NCI-H526 treated with DMSO at 0.1 percent for 48 hours (cell line): ENCODE measurements around the gene ANKS3.

Source experiments
- DNase-seq: peaks from one replicate; lab custom pipeline; 2025; lab: John Stamatoyannopoulos, UW

The ANKS3 gene

GRCh38 chr16:4684763-4685162, 49.3 kb downstream of the ANKS3 start:
- DNase-seq: no peak

GRCh38 chr16:4684058-4684715, 49.9 kb downstream of the ANKS3 start:
- DNase-seq: no peak

GRCh38 chr16:4683255-4684057, 50.6 kb downstream of the ANKS3 start:
- DNase-seq: no peak

- DNase-seq: no peak
Measured at GRCh38 chr16:4682616-4683254, 51.3 kb downstream of the ANKS3 start.

- DNase-seq: no peak
Measured at GRCh38 chr16:4682084-4682591, 51.9 kb downstream of the ANKS3 start.

GRCh38 chr16:4681471-4682083, 52.5 kb downstream of the ANKS3 start:
- DNase-seq: no peak

GRCh38 chr16:4680673-4681470, 53.2 kb downstream of the ANKS3 start:
- DNase-seq: no peak

GRCh38 chr16:4679850-4680636, 54.0 kb downstream of the ANKS3 start:
- DNase-seq: no peak

- DNase-seq: no peak
Measured at GRCh38 chr16:4679156-4679849, 54.8 kb downstream of the ANKS3 start.

- no peak for DNase-seq
Measured at GRCh38 chr16:4678596-4678995, 55.5 kb downstream of the ANKS3 start.

- DNase-seq: no peak
Measured at GRCh38 chr16:4677994-4678393, 56.1 kb downstream of the ANKS3 start.

GRCh38 chr16:4677390-4677789, 56.7 kb downstream of the ANKS3 start:
- no peak for DNase-seq

- no peak for DNase-seq
Measured at GRCh38 chr16:4676831-4677230, 57.2 kb downstream of the ANKS3 start.

GRCh38 chr16:4675864-4676786, 57.9 kb downstream of the ANKS3 start:
- DNase-seq: no peak

- no peak for DNase-seq
Measured at GRCh38 chr16:4674926-4675530, 59.0 kb downstream of the ANKS3 start.

- DNase-seq: no peak
Measured at GRCh38 chr16:4673387-4674046, 60.6 kb downstream of the ANKS3 start.

GRCh38 chr16:4668313-4668960, 65.6 kb downstream of the ANKS3 start:
- no peak for DNase-seq
